GM12891 (cell line): ENCODE measurements around the gene GAS2.

Experiments used
- POLR2A ChIP-seq: IDR thresholded peaks from 2 replicates; pipeline ENCODE4 v1.6.1; 2011; ENCODE audit warnings: low read depth, low read length, control low read depth
- POLR2AphosphoS5 ChIP-seq: IDR thresholded peaks from 2 replicates; pipeline ENCODE4 v1.6.1; 2011; ENCODE audit warnings: low read depth, low read length, control low read depth
- TAF1 ChIP-seq: IDR thresholded peaks from 2 replicates; pipeline ENCODE4 v1.6.1; 2011; ENCODE audit warnings: low read depth, low read length, control low read depth

- TF ChIP-seq POLR2AphosphoS5 (no peak), POLR2A (no peak), TAF1 (no peak)
Observed at GRCh38 chr11:22659783-22660182, 6.6 kb upstream of the GAS2 start.
